HG02870 (cell line): ENCODE measurements around the gene GORAB.

ENCODE experiments used
- ATAC-seq: cut with Tn5 transposase; IDR thresholded peaks from one replicate; pipeline ENCODE4 v1.9.1; 2021; ENCODE audit warnings: mild to moderate bottlenecking, moderate library complexity; ENCODE audit not compliant: unreplicated experiment

Gene GORAB

GRCh38 chr1:170531758-170532657 lies at the start of gene GORAB:
TSS of gene GORAB (plus strand) at chr1:170532166. CDS start at chr1:170532224, 58 bp downstream.
- peak; percentile 98 for ATAC-seq

GRCh38 chr1:170483051-170483450 lies 48.9 kb upstream of the GORAB start:
- no peak for ATAC-seq

- no peak for ATAC-seq
Measured at GRCh38 chr1:170487503-170487902, 44.5 kb upstream of the GORAB start.

GRCh38 chr1:170491291-170491690 lies 40.7 kb upstream of the GORAB start:
- no peak for ATAC-seq

DNA sequence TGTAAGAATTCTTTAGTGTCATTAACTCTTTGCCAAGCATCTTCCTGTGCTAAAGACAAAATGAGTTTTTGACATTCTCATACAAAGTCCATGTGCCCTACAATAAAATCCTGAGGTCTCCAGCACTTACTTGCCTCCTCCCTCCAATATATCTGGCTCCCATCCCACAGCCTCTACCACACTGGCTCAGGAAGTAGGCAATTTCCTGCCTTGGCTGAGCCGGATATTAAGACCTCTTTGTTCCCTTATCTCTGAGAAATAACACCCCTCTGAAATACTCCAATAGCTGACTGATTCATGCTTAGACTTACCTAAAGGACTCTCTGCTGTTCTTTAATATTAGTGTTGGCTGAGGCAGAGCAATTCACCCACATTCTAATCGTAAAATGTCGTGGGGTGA lies 37.6 kb upstream of the GORAB start:
- ATAC-seq: no peak

DNA sequence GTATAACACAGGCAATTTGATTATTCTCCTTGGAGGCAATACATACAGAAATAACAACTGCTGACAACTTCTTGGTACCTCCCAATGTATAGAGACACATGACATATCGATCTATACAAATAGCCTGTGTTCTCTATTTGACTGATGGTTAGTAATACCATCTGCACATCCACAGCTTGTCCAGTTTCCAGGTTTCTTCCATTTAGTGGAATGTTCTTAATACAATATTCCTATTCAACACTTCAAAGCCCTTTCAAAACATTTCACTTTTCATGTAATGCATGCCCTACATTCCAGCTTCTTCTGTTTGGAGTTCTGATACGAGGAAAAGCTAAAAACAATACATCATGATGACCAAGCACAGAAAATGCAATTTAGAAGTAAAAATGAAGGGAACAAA lies 37.0 kb upstream of the GORAB start:
- no peak for ATAC-seq

DNA sequence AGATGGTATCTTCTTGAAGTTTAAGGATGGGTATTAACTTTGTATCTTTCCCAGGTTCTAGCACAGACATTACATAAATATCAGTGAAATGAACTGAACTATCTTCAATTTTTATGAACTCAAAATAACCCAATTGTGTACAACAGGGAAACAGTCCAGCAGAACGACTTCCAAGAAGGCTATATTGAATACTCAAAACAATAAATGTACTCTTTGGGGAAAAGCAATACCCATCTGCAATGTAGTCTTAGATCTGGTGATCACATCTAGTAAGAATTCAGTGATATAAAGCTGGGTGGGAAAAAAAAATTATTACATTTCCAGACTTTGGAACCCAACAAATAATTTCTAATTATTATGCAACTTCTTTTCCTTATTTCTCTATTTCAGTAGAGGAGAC lies 33.1 kb upstream of the GORAB start:
- no peak for ATAC-seq

DNA sequence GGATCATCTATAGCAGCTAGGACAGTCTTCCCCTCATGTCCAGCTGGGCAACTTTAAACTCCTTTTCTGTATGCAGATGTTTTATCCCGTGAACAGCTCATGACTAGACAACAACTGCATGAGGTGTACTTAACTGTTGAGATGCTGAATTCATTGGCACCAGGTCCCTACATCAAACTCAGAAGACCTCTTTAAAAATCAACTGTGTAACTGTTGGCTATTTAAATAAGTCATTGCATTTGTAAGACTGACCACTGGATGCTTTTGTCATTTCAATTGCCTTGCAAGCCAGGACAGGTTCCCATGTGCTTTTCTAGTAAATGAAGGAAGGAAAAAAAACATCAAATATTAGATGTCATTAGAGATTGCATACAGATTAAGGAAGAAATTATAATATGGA lies 28.3 kb upstream of the GORAB start:
- ATAC-seq: no peak

DNA sequence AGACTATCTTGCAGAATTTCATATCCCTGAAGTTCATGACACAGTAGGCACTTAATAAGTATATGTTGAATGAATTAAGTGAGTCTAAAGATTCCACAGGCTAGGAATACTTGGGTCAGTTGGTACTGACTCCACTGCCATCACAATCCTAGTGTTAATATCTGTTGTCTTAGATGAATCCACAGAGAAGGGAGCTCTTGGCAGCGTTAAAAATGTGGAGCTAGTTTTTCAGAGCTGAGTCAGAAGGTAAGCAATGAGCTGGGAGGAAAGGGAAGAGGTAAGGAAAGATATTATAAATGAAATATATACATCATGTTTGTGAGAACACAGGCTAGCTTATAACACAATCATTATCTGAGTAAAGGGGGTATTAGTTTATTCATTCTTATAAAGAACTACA lies 21.8 kb upstream of the GORAB start:
- no peak for ATAC-seq

DNA sequence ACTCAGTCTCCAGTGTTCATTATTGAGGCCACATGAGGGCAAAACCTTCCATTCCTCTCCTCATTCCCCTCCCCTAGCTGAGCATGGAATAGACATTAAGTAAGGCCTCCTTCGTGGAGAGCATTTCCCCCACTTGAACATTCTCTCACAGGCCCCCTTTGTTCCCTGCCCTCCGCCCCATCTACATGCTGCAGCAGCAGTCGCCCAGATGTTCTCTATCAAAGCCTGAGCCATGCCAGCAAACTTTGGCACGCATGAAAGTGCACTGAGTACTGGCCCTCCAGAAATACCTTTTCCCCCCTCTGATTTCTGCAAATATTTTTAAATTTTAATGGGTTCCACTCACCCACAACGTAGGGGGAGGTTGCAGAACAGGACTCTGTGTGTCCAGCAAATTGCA lies 20.9 kb upstream of the GORAB start:
- ATAC-seq: no peak

DNA sequence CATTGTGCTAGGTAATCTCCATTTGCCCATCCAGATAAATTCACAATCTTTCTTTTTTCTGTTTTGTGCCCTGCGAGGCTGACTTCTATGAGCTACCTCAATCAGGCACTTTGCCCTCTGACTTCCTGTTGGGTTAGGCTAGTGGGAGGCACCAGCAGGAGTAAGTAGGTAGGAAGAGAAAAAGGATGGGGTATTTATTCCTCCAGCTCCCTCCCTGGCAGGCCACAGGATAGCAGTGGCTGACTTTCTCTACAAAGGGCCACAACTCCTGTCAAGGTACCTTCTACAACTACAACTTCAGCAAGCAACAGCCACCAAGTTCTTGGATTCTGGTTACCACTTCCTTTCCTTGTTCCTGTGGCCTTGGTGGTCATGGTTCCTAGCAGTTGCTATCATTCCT lies 18.8 kb upstream of the GORAB start:
- ATAC-seq: no peak

- ATAC-seq: no peak
Measured at GRCh38 chr1:170518185-170518834, 13.7 kb upstream of the GORAB start.

GRCh38 chr1:170518965-170519364 lies 13.0 kb upstream of the GORAB start:
- ATAC-seq: no peak

- no peak for ATAC-seq
Measured at GRCh38 chr1:170520601-170521000, 11.4 kb upstream of the GORAB start.

- no peak for ATAC-seq
Measured at GRCh38 chr1:170521818-170522217, 10.1 kb upstream of the GORAB start.

GRCh38 chr1:170530972-170531757 lies 801 bp upstream of the GORAB start:
- no peak for ATAC-seq

DNA sequence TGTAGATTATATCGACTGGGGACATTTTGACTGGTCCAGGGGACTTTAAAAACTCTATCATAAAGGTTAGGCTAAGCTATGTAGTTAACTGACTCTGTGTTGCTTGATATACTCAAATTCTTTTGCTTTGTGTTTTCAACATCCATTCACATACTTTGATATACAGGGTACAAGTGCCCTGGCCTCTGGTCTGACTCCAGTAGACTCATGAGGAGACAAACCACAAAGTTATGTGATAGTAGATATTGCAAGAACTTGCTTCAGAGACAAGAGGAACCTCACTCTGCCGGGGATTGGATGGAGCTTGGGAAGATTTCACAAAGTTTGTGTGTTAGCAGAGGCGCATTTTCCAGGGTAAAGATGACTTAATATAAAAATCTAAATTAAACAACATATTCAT lies 1.3 kb downstream of the GORAB start:
- no peak for ATAC-seq

- ATAC-seq: no peak
Measured at GRCh38 chr1:170534626-170535147, 2.7 kb downstream of the GORAB start.

GRCh38 chr1:170535418-170535817 lies 3.5 kb downstream of the GORAB start:
- no peak for ATAC-seq

- ATAC-seq: no peak
Measured at GRCh38 chr1:170536924-170537551, 5.1 kb downstream of the GORAB start.
